Gastroesophageal sphincter (tissue), 4 donors: ENCODE measurements around the gene ZBP1. TPM values are rescaled to one million over a fixed set of nuclear protein-coding genes. Genes with fewer than 3 reads are reported as not detected.

Experiments
- ATAC-seq: fragments of 150-250 bp; one replicate; pipeline ENCODE4 v1.9.1; 2016; ENCODE audit warnings: mild to moderate bottlenecking, moderate library complexity
- H3K27ac ChIP-seq, 4 donors: fragments of 200-600 bp; sonication (generic) in 3 of 4; 1 replicate in 3 of 4; 2 replicates in 1 of 4; pipeline ENCODE4 v1.5.1; 2016 to 2019
- H3K27me3 ChIP-seq: fragments of 200-600 bp; sonication (generic); one replicate; pipeline ENCODE4 v1.5.1; 2019
- H3K36me3 ChIP-seq, 2 donors: fragments of 200-600 bp; sonication (generic); one replicate each; pipeline ENCODE4 v1.5.1; 2019; ENCODE audit warnings: control low read depth in 1 of 2
- H3K4me1 ChIP-seq, 3 donors: fragments of 200-600 bp; sonication (generic); 1 replicate in 2 of 3; 2 replicates in 1 of 3; pipeline ENCODE4 v1.5.1; 2016 to 2019; ENCODE audit warnings: control low read depth in 2 of 3
- H3K4me3 ChIP-seq, 2 donors: fragments of 200-600 bp; sonication (generic); one replicate each; pipeline ENCODE4 v1.5.1; 2019; ENCODE audit warnings: mild to moderate bottlenecking in 1 of 2, moderate library complexity in 1 of 2
- H3K9me3 ChIP-seq, 3 donors: fragments of 200-600 bp; sonication (generic); one replicate each; pipeline ENCODE4 v1.5.1; 2017 to 2019; ENCODE audit warnings: control low read depth in 2 of 3
- EP300 ChIP-seq: sonication (generic); formaldehyde crosslinking; IDR thresholded peaks from one replicate; pipeline ENCODE4 v1.6.1; 2017; ENCODE audit warnings: antibody characterized with exemption, mild to moderate bottlenecking
- POLR2A ChIP-seq, 2 donors: fragments of 450-650 bp; IDR thresholded peaks; one replicate each; pipeline ENCODE4 v1.6.1; 2017; ENCODE audit warnings: antibody characterized with exemption in 2 of 2, mild to moderate bottlenecking in 2 of 2, moderate library complexity in 1 of 2
- POLR2AphosphoS5 ChIP-seq: sonication (generic); formaldehyde crosslinking; IDR thresholded peaks from one replicate; pipeline ENCODE4 v1.6.1; 2017; ENCODE audit warnings: antibody characterized with exemption
- whole genome bisulfite sequencing, 2 donors: methylation state at CpG; one replicate each; pipeline ENCODE4 v1.1.5; 2018; ENCODE audit warnings: low coverage in 1 of 2; 5-methylcytosine and 5-hydroxymethylcytosine counted together
- total RNA-seq, 4 donors: library from RNA; depleted of rRNA; stranded (reverse); fragments of >200 nt; gene quantifications; one replicate each; pipeline ENCODE4 v1.1.0, GENCODE V29; 2016
- TF ChIP-seq, protein P1 (sequence below), 4 experiments: fragments of 200-600 bp in 2 of 4; fragments of 450-650 bp in 2 of 4; sonication (generic) in 1 of 4; IDR thresholded peaks; one replicate each; pipeline ENCODE4 v1.5.1; 2017 to 2019; ENCODE audit warnings: antibody characterized with exemption in 4 of 4, mild to moderate bottlenecking in 2 of 4, moderate library complexity in 2 of 4

Gene ZBP1
- total RNA-seq, 4 donors from 2014 or later: 0.08 to 0.32 TPM; not detected in 2

GRCh38 chr20:57570145-57570850 lies 49.9 kb downstream of the ZBP1 start:
- Histone ChIP-seq H3K9me3 (no peaks in the 10 kb centered on the region), H3K4me1 (no peaks in the 10 kb centered on the region), H3K27me3 (no peaks in the 10 kb centered on the region), H3K27ac (no peak overlapping the region), H3K4me3 (no peak overlapping the region), H3K36me3 (no peaks in the 10 kb centered on the region)
- no peak for ATAC-seq
- WGBS, 2 donors: 68 to 90% methylated on average over 2 to 8 of the region's 20 CpGs
- TF ChIP-seq EP300 (no peak), POLR2AphosphoS5 (no peak)

DNA sequence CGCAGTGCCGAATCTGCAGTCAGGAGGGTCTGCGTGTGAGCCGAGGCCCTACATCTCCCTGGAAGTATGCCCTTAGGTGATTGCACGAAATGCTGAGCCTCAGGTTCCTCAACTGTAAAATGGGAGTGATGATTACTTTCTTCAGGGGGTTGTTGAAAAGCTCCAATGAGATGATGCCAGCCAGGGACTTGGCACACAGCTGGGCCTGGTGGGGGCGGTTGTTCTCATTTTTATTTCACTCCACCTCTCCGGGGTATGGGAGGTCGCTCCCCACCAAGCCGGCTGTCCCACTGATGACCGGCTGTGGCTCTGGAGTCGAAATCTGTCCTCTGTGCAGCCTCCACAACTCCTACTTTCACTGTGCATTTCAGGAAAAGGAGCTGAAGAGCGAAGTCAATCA lies 51.3 kb downstream of the ZBP1 start:
- WGBS, 2 donors: 96 to 100% methylated on average over 2 to 4 of the region's 12 CpGs
- H3K27me3 ChIP-seq: no peaks in the 10 kb centered on the region
- H3K9me3 ChIP-seq: no peaks in the 10 kb centered on the region
- TF ChIP-seq POLR2A (IDR thresholded peaks at IDR 0.05): no peak
- TF ChIP-seq, protein P1, sequence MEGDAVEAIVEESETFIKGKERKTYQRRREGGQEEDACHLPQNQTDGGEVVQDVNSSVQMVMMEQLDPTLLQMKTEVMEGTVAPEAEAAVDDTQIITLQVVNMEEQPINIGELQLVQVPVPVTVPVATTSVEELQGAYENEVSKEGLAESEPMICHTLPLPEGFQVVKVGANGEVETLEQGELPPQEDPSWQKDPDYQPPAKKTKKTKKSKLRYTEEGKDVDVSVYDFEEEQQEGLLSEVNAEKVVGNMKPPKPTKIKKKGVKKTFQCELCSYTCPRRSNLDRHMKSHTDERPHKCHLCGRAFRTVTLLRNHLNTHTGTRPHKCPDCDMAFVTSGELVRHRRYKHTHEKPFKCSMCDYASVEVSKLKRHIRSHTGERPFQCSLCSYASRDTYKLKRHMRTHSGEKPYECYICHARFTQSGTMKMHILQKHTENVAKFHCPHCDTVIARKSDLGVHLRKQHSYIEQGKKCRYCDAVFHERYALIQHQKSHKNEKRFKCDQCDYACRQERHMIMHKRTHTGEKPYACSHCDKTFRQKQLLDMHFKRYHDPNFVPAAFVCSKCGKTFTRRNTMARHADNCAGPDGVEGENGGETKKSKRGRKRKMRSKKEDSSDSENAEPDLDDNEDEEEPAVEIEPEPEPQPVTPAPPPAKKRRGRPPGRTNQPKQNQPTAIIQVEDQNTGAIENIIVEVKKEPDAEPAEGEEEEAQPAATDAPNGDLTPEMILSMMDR (IDR thresholded peaks at IDR 0.05): no peak
- TF ChIP-seq POLR2AphosphoS5: no peak
- no peak for TF ChIP-seq EP300
- H3K4me3 ChIP-seq: no peak overlapping the region
- ATAC-seq: no peak
- no peaks in the 10 kb centered on the region for H3K36me3 ChIP-seq
- H3K27ac ChIP-seq: no peak overlapping the region
- no peaks in the 10 kb centered on the region for H3K4me1 ChIP-seq

GRCh38 chr20:57568088-57568896 lies 51.9 kb downstream of the ZBP1 start:
- ATAC-seq: peak; percentile 16
- WGBS, 2 donors: 80% methylated on average over 1 of the region's 13 CpGs; no CpG with 5 or more reads in 1 of the 2 donors
- no peaks in the 10 kb centered on the region for H3K27me3 ChIP-seq
- no peaks in the 10 kb centered on the region for H3K36me3 ChIP-seq
- no peaks in the 10 kb centered on the region for H3K4me1 ChIP-seq
- no peak for TF ChIP-seq EP300
- TF ChIP-seq POLR2A (IDR thresholded peaks at IDR 0.05): no peak
- TF ChIP-seq, protein P1 (IDR thresholded peaks at IDR 0.05): no peak
- TF ChIP-seq POLR2AphosphoS5: no peak
- no peaks in the 10 kb centered on the region for H3K9me3 ChIP-seq
- H3K4me3 ChIP-seq: no peak overlapping the region
- no peak overlapping the region for H3K27ac ChIP-seq

DNA sequence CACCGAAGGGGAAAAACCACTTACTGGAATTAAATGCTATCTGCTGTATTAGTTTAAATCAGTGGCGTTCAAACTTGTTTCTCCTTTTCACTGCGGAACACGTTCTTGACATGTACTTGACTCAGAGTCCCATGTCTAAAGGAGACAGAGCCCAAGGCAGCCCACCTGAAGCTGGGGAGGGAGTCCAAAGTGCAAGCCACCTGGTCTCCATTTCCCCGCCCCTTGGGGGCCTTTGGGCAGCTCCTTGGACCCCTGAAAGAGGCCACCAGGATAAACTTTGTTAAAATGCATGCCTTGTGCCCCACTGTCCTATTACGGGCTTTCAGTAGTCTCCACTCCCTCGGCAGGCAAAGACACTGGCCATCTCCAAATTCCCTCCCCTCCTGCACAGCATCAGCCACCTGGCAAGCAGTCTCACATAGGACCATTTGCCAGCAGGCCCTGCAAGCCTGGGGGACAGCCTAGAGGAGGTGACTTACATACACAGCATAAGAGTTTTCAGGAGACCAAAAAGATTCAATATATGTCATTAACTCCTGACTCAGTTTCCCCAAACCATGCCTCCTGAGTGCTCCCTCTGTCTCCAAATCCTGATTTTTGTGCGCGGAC lies 52.7 kb downstream of the ZBP1 start:
- 69 to 89% methylated on average over 3 to 6 of the region's 9 CpGs for WGBS, 2 donors

More for the DNA sequence above, 52.7 kb downstream of the ZBP1 start:
- no peaks in the 10 kb centered on the region for H3K36me3 ChIP-seq
- no peak for TF ChIP-seq EP300
- TF ChIP-seq, protein P1 (IDR thresholded peaks at IDR 0.05): no peak
- TF ChIP-seq POLR2A (IDR thresholded peaks at IDR 0.05): no peak
- no peak for TF ChIP-seq POLR2AphosphoS5
- no peak overlapping the region for H3K4me3 ChIP-seq
- H3K9me3 ChIP-seq: no peaks in the 10 kb centered on the region
- no peaks in the 10 kb centered on the region for H3K4me1 ChIP-seq
- no peak overlapping the region for H3K27ac ChIP-seq
- H3K27me3 ChIP-seq: no peaks in the 10 kb centered on the region
- ATAC-seq: no peak
